Tibial nerve (tissue), 3 donors: ENCODE measurements around the gene FOXO4.

Experiments used
- EP300 ChIP-seq, 2 donors: sonication (generic); formaldehyde crosslinking; IDR thresholded peaks; one replicate each; pipeline ENCODE4 v1.6.1; 2017; ENCODE audit warnings: antibody characterized with exemption in 2 of 2, mild to moderate bottlenecking in 1 of 2
- POLR2A ChIP-seq, 2 donors: fragments of 450-650 bp; IDR thresholded peaks; one replicate each; pipeline ENCODE4 v1.6.1; 2017; ENCODE audit warnings: antibody characterized with exemption in 2 of 2, mild to moderate bottlenecking in 2 of 2, moderate library complexity in 2 of 2

DNA sequence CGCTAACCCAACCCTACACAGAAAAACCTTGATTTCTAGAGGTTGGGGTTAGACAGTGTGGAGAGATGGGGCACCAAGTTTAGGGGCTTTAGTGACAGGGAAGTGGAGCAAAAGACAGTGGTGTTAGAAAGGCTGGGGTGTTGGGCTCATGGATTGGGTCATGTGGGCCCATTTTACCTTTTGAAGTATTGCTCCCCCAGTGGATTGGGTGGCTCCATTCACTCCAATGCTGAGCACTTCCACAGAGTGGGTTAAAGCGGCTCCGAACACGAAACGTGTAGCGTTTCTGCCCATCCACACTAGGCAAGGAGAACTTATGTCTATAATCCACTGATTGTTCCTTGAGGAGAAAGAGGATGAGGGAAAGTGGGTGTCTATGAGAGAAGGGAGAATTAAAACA, 13.4 kb downstream of the FOXO4 start:
- TF ChIP-seq POLR2A (IDR thresholded peaks at IDR 0.05), result no peak
- no peak for TF ChIP-seq EP300 (IDR thresholded peaks at IDR 0.05)
